ENCODE measurements around the gene SLK.

GRCh38 chr10:103928784-103929183 is 38.2 kb upstream of the SLK start:
- TF ChIP-seq CTCF (IDR thresholded peaks at IDR 0.05; ENCODE audit: insufficient read depth, low read length, poor library complexity, severe bottlenecking) (no peak), EZH2phosphoT487 (conservative IDR thresholded peaks at IDR 0.05; ENCODE audit: low read length) (no peak)
